ENCODE results near the gene PRKCG. TPM values are rescaled to one million over a fixed set of nuclear protein-coding genes. Genes with fewer than 3 reads are reported as not detected.
"Not testable (repeated sequence)": the region's sequence is repeated elsewhere in the genome, so short reads cannot be mapped to it uniquely, and the experiment has no call there.

The PRKCG gene
- total RNA-seq: under 0.01 TPM in 1 of 2 replicates, not detected in the other

- H2AFZ ChIP-seq (ENCODE audit: low read length): peak within 1 kb of the TSS; percentile 23
- no peak within 1 kb of the TSS for H3K27ac ChIP-seq (ENCODE audit: low read depth, low read length)
- no peaks in the 10 kb centered on the region for H3K9me3 ChIP-seq (ENCODE audit: low read depth, low read length)
- peak within 1 kb of the TSS; percentile 68 for H3K4me2 ChIP-seq (ENCODE audit: insufficient read depth, low read length)
- peak; percentile 85 for DNase-seq (ENCODE audit: insufficient read length, low spot score, missing footprints)
- H3K4me3 ChIP-seq (ENCODE audit: insufficient read depth, low read length): peak within 1 kb of the TSS; percentile 48
- peak; percentile 16 for TF ChIP-seq CTCF (IDR thresholded peaks at IDR 0.05; ENCODE audit: extremely low read depth, low read depth, low read length)
- no peaks in the 10 kb centered on the region for H4K20me1 ChIP-seq (ENCODE audit: insufficient read depth, low read length)
- H3K27me3 ChIP-seq (ENCODE audit: insufficient read depth, low read length): peaks cover 58% of the 10 kb centered on the region
- H3K36me3 ChIP-seq (ENCODE audit: insufficient read depth, low read length): no peaks in the 10 kb centered on the region
- H3K4me1 ChIP-seq (ENCODE audit: insufficient read depth, low read length): peaks cover 16% of the 10 kb centered on the region
- H3K79me2 ChIP-seq (ENCODE audit: insufficient read depth, low read length): no peaks in the 10 kb centered on the region
These were observed at the start of gene PRKCG for GRCh38 chr19:53881482-53882390. Gene PRKCG (plus strand): TSS chr19:53882197. CDS start chr19:53882495, 298 bp downstream.

- H3K79me2 ChIP-seq (ENCODE audit: insufficient read depth, low read length): not testable (repeated sequence)
These were observed 49.1 kb upstream of the PRKCG start for GRCh38 chr19:53832861-53833260.

DNA sequence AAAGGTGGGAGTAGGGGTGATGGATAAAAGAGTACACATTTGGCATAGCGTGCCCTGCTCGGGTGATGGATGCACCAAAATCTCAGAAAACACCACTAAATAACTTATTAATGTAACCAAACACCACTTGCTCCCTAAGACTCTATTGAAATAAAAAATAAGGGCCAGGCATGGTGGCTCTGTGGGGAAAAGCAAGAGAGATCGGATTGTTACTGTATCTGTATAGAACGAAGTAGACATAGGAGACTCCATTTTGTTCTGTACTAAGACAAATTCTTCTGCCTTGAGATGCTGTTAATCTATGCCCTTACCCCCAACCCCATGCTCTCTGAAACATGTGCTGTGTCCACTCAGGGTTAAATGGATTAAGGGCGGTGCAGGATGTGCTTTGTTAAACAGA is 43.6 kb upstream of the PRKCG start:
- not testable (repeated sequence) for H4K20me1 ChIP-seq (ENCODE audit: insufficient read depth, low read length); H3K9me3 ChIP-seq (ENCODE audit: low read depth, low read length); H3K79me2 ChIP-seq (ENCODE audit: insufficient read depth, low read length); DNase-seq (ENCODE audit: insufficient read length, low spot score, missing footprints); H2AFZ ChIP-seq (ENCODE audit: low read length); H3K4me2 ChIP-seq (ENCODE audit: insufficient read depth, low read length); H3K4me3 ChIP-seq (ENCODE audit: insufficient read depth, low read length); H3K27ac ChIP-seq (ENCODE audit: low read depth, low read length); H3K36me3 ChIP-seq (ENCODE audit: insufficient read depth, low read length); H3K27me3 ChIP-seq (ENCODE audit: insufficient read depth, low read length)
- peaks cover 17% of the 10 kb centered on the region for H3K4me1 ChIP-seq (ENCODE audit: insufficient read depth, low read length)

More at GRCh38 chr19:53832861-53833260, 49.1 kb upstream of the PRKCG start:
- H3K27me3 ChIP-seq (ENCODE audit: insufficient read depth, low read length): peaks cover 11% of the 10 kb centered on the region
- not testable (repeated sequence) for H3K4me2 ChIP-seq (ENCODE audit: insufficient read depth, low read length); H3K36me3 ChIP-seq (ENCODE audit: insufficient read depth, low read length); H3K9me3 ChIP-seq (ENCODE audit: low read depth, low read length); H2AFZ ChIP-seq (ENCODE audit: low read length); H3K4me1 ChIP-seq (ENCODE audit: insufficient read depth, low read length); DNase-seq (ENCODE audit: insufficient read length, low spot score, missing footprints); H3K27ac ChIP-seq (ENCODE audit: low read depth, low read length); H4K20me1 ChIP-seq (ENCODE audit: insufficient read depth, low read length); H3K4me3 ChIP-seq (ENCODE audit: insufficient read depth, low read length)

DNA sequence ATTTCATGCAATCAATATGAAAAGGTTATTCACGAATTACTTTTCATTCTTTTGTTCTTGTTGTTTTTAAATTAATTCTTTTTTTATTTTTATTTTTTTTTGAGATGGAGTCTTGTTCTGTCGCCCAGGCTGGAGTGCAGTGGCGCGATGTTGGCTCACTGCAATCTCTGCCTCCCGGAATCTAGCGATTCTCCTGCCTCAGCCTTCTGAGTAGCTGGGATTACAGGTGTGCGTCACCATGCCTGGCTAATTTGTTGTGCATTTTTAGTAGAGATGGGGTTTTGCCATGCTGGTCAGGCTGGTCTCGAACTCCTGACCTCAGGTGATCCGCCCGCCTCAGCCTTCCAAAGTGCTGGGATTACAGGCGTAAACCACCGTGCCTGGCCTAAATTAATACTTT is 41.8 kb upstream of the PRKCG start:
- peaks cover 17% of the 10 kb centered on the region for H3K4me1 ChIP-seq (ENCODE audit: insufficient read depth, low read length)
- not testable (repeated sequence) for H3K27me3 ChIP-seq (ENCODE audit: insufficient read depth, low read length); H3K4me3 ChIP-seq (ENCODE audit: insufficient read depth, low read length); H3K36me3 ChIP-seq (ENCODE audit: insufficient read depth, low read length); H3K79me2 ChIP-seq (ENCODE audit: insufficient read depth, low read length); H3K27ac ChIP-seq (ENCODE audit: low read depth, low read length); DNase-seq (ENCODE audit: insufficient read length, low spot score, missing footprints); H3K4me2 ChIP-seq (ENCODE audit: insufficient read depth, low read length); H2AFZ ChIP-seq (ENCODE audit: low read length); H3K9me3 ChIP-seq (ENCODE audit: low read depth, low read length); H4K20me1 ChIP-seq (ENCODE audit: insufficient read depth, low read length)

DNA sequence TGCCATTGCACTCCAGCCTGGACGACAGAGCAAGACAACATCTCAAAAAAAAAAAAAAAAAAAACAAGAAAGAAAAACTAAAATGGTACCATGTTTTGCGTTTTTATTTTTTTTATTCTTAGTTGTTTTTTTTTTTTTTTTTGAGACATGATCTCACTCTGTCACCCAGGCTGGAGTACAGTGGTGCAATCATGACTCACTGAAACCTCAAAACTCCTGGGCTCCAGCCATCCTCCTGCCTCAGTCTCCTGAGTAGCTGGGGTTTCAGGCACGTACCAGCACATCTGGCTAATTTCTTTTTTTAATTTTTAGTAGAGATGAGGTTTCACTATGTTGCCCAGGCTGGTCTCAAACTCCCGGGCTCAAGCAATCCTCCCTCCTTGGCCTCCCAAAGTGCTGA is 41.1 kb upstream of the PRKCG start:
- DNase-seq (ENCODE audit: insufficient read length, low spot score, missing footprints); H3K27me3 ChIP-seq (ENCODE audit: insufficient read depth, low read length); H3K4me2 ChIP-seq (ENCODE audit: insufficient read depth, low read length); H3K36me3 ChIP-seq (ENCODE audit: insufficient read depth, low read length); H4K20me1 ChIP-seq (ENCODE audit: insufficient read depth, low read length); H3K4me3 ChIP-seq (ENCODE audit: insufficient read depth, low read length); H2AFZ ChIP-seq (ENCODE audit: low read length); H3K9me3 ChIP-seq (ENCODE audit: low read depth, low read length); H3K79me2 ChIP-seq (ENCODE audit: insufficient read depth, low read length): not testable (repeated sequence)
- H3K4me1 ChIP-seq (ENCODE audit: insufficient read depth, low read length): peaks cover 17% of the 10 kb centered on the region
- peak overlapping the region; percentile 68 for H3K27ac ChIP-seq (ENCODE audit: low read depth, low read length)

All from osteoblast (primary cell).